HG03159 (cell line): ENCODE measurements around the gene TTC39C.
"Not testable (repeated sequence)": the region's sequence is repeated elsewhere in the genome, so short reads cannot be mapped to it uniquely, and the experiment has no call there.

Source experiments
- ATAC-seq: cut with Tn5 transposase; IDR thresholded peaks from one replicate; pipeline ENCODE4 v1.9.1; 2021; ENCODE audit warnings: mild to moderate bottlenecking, moderate library complexity; ENCODE audit not compliant: unreplicated experiment

TTC39C gene

GRCh38 chr18:24015639-24016631, 1.4 kb downstream of the TTC39C start:
- ATAC-seq: no peak

- ATAC-seq: no peak
Observed at GRCh38 chr18:24016643-24017042, 2.1 kb downstream of the TTC39C start.

GRCh38 chr18:24018299-24018886, 3.8 kb downstream of the TTC39C start:
- ATAC-seq: no peak

- peak; percentile 89 for ATAC-seq
Observed at GRCh38 chr18:24019641-24020331, 5.2 kb downstream of the TTC39C start.

GRCh38 chr18:24021505-24021904, 7.0 kb downstream of the TTC39C start:
- no peak for ATAC-seq

- ATAC-seq: no peak
Observed at GRCh38 chr18:24022161-24022560, 7.6 kb downstream of the TTC39C start.

GRCh38 chr18:24023185-24023814, 8.7 kb downstream of the TTC39C start:
- ATAC-seq: no peak

- ATAC-seq: no peak
Observed at GRCh38 chr18:24024425-24024824, 9.9 kb downstream of the TTC39C start.

- no peak for ATAC-seq
Observed at GRCh38 chr18:24026457-24026856, 11.9 kb downstream of the TTC39C start.

GRCh38 chr18:24027156-24027827, 12.7 kb downstream of the TTC39C start:
- ATAC-seq: no peak

- ATAC-seq: not testable (repeated sequence)
Observed at GRCh38 chr18:24028946-24029345, 14.4 kb downstream of the TTC39C start.

- ATAC-seq: no peak
Observed at GRCh38 chr18:24031318-24031717, 16.8 kb downstream of the TTC39C start.

- ATAC-seq: peak; percentile 64
Observed at GRCh38 chr18:24031916-24032315, 17.4 kb downstream of the TTC39C start.

- no peak for ATAC-seq
Observed at GRCh38 chr18:24033641-24034412, 19.3 kb downstream of the TTC39C start.

GRCh38 chr18:24035316-24035715, 20.8 kb downstream of the TTC39C start:
- ATAC-seq: no peak

- no peak for ATAC-seq
Observed at GRCh38 chr18:24039671-24040070, 25.1 kb downstream of the TTC39C start.

- ATAC-seq: no peak
Observed at GRCh38 chr18:24041691-24042090, 27.1 kb downstream of the TTC39C start.

- ATAC-seq: no peak
Observed at GRCh38 chr18:24043403-24043802, 28.8 kb downstream of the TTC39C start.

GRCh38 chr18:24048261-24048660, 33.7 kb downstream of the TTC39C start:
- no peak for ATAC-seq

- no peak for ATAC-seq
Observed at GRCh38 chr18:24049142-24049541, 34.6 kb downstream of the TTC39C start.
